ENCODE data around the gene MRPS27.

Gene MRPS27

GRCh38 chr5:72256536-72256935, 63.5 kb downstream of the MRPS27 start:
- DNase-seq (ENCODE audit: low spot score): no peak

DNA sequence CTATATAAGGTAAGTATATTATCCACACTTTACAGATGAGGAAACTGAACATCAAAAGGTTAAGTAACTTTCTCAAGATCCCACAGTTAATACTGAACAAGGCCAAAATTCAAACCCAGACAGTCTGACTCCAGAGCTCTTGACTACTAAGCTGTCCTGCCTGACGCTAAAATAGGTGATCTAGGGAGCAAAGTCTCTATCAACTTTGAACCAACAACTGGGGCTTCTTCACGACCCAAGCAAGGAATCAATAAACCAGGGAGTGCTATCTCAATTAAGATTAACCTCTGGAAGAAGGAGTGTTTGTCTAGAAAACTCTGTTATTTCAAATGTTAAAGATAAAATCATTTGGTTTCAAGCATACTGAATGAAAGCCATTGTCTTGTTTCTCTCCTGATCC, 64.4 kb downstream of the MRPS27 start:
- DNase-seq (ENCODE audit: low spot score): no peak

GRCh38 chr5:72255237-72255636, 64.8 kb downstream of the MRPS27 start:
- no peak for DNase-seq (ENCODE audit: low spot score)

DNA sequence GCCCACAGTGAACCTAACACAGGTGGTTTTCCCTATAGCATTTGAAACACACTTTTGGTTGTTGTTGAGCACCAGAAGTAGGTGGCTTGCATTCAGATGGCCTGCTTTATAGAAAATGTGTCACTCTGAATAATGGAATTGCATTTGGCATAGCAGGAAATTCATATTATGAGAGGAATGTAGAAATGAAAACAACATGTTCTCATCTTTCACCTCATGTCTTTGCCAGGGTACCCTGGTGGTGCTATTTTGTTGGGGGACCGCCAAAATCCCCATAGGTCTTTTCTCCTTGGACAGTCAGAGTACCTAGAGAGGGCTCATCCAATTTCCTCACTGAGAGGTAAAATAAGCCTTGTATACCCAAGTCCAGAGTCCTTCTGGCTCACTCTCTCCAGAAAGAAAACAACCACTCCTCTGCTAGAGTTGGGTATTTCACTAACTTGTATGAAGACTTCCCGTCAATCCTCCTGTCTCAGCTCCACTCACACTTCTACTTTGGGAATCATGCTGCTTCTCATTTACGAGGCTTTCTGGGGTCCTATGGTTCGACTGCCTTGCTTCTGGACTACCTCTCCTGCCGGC, 67.4 kb downstream of the MRPS27 start:
- DNase-seq (ENCODE audit: low spot score): no peak

DNA sequence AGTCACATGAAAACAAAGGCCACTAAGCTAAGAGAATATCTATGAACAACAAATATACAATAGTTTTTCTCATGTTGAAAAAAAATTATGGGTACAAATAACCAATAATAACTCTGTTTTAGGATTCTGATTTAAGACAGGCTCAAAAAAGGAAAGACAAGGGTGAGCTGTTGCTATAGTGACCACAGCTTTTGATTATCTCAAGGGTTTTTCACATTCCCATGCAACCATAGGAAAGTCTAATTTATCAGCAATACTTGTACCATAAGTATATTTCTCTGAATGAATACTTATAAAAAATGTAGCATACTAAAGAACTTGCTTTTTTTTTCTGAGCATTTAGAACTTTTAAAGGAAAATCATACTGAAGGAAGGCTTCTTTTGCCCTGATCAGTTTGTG, 68.0 kb downstream of the MRPS27 start:
- no peak for DNase-seq (ENCODE audit: low spot score)

GRCh38 chr5:72251386-72251785, 68.7 kb downstream of the MRPS27 start:
- DNase-seq (ENCODE audit: low spot score): no peak

DNA sequence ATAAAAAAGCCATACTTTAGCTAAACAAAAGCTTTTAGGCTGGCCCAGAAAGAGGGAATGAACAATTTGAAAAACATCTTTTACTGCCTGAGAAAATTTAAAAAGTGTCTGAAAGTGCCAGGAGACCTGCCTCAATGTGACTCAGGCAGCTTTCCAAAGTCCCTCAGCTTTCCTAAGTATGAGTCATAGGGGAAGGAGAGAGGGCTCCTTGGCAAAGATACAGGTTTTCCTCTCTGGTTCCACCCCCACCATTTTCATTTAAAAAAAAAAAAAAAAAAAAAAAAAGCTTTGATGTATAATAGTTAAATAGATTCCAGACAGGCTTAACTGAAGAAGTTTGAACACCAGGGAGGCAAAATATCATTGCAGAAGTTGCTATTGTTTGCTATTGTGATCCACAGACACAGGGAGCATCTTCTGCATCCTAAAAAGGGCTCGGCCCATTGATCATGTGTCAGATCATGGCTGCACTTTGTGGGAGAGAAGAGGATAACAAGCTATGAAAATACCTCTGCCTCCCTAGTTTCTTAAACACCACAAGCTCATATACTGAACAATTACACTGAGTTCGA, 71.5 kb downstream of the MRPS27 start:
- DNase-seq (ENCODE audit: low spot score): no peak

GRCh38 chr5:72246954-72247442, 73.0 kb downstream of the MRPS27 start:
- no peak for DNase-seq (ENCODE audit: low spot score)

DNA sequence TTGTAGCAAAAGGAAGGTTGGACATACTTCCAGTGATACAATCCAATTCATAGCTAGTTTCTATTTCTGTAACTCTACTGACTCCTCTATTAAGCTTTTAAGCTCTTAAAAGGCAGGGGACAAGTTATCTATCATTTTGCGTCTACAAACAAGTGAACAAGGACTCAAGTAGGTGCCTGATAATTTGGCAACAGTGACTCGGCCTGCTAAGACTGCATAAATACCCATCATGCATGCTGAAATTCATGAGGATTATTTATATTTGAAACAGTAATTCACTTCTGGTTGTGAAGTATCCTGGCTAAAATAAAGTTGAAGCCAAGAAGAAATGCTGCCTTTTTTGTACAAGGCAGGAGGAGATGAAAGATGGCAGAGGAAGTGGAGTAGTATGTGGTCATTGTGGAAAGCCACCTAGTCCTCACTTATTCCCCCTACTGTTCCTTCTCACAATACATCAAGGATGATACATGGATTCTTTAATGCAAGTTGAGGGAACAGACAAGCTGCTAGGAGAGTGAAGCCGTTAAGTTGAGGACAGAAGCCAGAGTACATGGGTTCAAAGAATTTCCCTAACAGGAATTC, 74.0 kb downstream of the MRPS27 start:
- peak; percentile 16 for DNase-seq (ENCODE audit: low spot score)

- no peak for DNase-seq (ENCODE audit: low spot score)
Observed at GRCh38 chr5:72245546-72245945, 74.5 kb downstream of the MRPS27 start.

GRCh38 chr5:72244862-72245371, 75.1 kb downstream of the MRPS27 start:
- DNase-seq (ENCODE audit: low spot score): no peak

GRCh38 chr5:72243706-72244105, 76.3 kb downstream of the MRPS27 start:
- no peak for DNase-seq (ENCODE audit: low spot score)

DNA sequence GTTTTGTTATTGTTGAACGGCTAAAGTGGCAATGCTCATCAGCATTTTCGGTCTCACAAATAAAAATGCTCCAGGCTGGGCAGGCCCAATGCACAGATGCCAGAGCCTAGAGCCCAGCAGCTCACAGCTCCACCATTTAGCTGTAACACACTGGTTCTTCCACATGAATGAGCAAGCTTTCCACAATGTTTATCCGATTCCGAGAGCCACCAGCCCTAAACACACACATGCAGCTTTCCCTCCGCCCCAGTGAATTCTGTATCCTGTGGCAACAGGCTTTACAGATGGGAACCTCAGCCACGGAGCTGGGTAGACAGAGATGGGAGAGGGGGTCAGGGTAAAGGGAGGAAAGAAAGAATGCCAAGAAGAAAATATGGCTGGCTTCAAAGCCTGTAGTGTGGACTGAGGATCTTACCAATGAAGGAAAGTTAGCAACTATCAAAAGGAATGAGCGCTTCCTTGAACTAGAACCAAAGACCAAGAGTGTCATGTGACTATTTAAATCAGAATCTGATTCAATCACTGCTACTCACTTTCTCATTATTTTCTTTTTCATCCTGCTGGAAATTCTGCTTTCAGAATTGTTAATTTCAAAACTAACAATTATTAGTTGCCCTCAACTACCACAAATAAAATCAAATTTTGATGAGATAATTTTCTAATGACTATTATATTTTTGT, 77.1 kb downstream of the MRPS27 start:
- no peak for DNase-seq (ENCODE audit: low spot score)

- no peak for DNase-seq (ENCODE audit: low spot score)
Observed at GRCh38 chr5:72241346-72242003, 78.6 kb downstream of the MRPS27 start.

GRCh38 chr5:72238712-72239445, 81.2 kb downstream of the MRPS27 start:
- no peak for DNase-seq (ENCODE audit: low spot score)

- DNase-seq (ENCODE audit: low spot score): no peak
Observed at GRCh38 chr5:72237879-72238278, 82.2 kb downstream of the MRPS27 start.

DNA sequence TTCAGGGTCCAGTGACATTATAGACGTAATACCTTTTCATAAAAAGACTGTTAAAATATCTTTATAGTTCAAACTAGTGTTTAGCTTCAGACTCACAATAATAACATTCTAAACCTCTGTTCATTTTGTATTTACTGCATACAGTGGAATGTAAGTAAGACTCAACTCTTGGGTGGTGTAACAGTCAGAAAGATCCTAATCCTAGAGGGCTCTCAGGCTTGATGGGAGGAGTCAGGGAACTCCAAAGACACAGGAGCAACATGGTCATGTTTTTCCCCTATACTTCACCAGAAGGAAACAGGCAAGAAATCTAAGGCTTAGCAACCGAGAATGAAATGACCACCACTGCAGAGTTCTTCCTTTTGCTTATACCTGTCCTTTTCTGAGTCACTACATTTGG, 82.6 kb downstream of the MRPS27 start:
- no peak for DNase-seq (ENCODE audit: low spot score)

- no peak for DNase-seq (ENCODE audit: low spot score)
Observed at GRCh38 chr5:72235725-72236124, 84.3 kb downstream of the MRPS27 start.

DNA sequence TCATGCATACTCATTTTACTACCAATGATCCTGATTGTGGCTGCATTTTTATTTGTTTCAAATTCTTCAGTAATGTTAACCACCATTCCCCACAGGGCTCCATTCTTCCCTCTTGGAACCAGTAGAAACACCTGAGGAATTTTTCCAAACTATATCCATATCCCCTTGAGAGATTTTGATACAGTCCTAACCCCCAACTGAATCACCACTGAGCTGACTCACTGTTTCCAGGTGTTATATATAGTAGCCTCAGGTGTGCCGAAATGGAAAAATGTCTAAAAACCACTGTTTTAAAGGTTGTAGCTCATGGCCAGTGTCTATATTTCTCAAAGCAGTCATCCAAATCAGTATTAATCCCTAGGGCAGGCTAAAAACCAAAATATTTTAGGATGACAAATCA, 85.2 kb downstream of the MRPS27 start:
- DNase-seq (ENCODE audit: low spot score): no peak

- peak; percentile 81 for DNase-seq (ENCODE audit: low spot score)
Observed at GRCh38 chr5:72234265-72234700, 85.8 kb downstream of the MRPS27 start.

GRCh38 chr5:72233835-72234234, 86.2 kb downstream of the MRPS27 start:
- DNase-seq (ENCODE audit: low spot score): no peak

DNA sequence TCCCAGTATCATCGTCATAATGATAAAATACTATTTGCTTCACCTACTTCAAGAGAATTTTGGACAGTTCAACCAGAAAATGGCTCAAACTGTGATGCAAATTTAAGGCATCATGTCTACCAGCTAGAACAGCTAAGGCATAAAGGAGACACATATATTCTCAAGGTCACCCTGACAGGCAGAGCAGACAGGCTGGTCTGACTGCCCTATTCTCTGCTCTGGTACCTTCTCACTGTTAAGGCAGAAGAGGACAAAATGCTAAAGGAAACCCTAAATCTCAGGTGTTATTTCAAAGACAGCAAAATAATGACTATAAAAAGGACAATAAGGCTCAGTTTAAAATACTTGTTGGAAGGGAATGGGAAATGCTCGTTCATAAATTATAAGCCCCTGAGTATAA, 87.2 kb downstream of the MRPS27 start:
- DNase-seq (ENCODE audit: low spot score): no peak
